Coronary artery (tissue), 2 donors: Measurements from ENCODE around the gene FRMD4B.

Source experiments
- DNase-seq: peaks from one replicate; pipeline ENCODE4 v3.0.0-alpha.2; 2017; ENCODE audit warnings: low spot score
- H3K27ac ChIP-seq, 2 donors: fragments of 200-600 bp; sonication (generic); one replicate each; pipeline ENCODE4 v1.5.1; 2016 to 2019
- H3K4me3 ChIP-seq: fragments of 200-600 bp; sonication (generic); 2 replicates; pipeline ENCODE4 v1.5.1; 2016; ENCODE audit warnings: mild to moderate bottlenecking, moderate library complexity
- CTCF ChIP-seq: fragments of 200-600 bp; sonication (generic); IDR thresholded peaks from one replicate; pipeline ENCODE4 v1.5.1; 2019; ENCODE audit warnings: antibody characterized with exemption

Gene FRMD4B

GRCh38 chr3:69126999-69127398, 258.9 kb downstream of the FRMD4B start:
- Histone ChIP-seq H3K27ac (no peak overlapping the region), H3K4me3 (no peak overlapping the region)
- TF ChIP-seq CTCF, result no peak
- no peak for DNase-seq

- no peak overlapping the region for H3K27ac ChIP-seq
- no peak overlapping the region for H3K4me3 ChIP-seq
- TF ChIP-seq CTCF, result no peak
- DNase-seq, result no peak
Observed at GRCh38 chr3:69126216-69126615, 259.7 kb downstream of the FRMD4B start.

DNA sequence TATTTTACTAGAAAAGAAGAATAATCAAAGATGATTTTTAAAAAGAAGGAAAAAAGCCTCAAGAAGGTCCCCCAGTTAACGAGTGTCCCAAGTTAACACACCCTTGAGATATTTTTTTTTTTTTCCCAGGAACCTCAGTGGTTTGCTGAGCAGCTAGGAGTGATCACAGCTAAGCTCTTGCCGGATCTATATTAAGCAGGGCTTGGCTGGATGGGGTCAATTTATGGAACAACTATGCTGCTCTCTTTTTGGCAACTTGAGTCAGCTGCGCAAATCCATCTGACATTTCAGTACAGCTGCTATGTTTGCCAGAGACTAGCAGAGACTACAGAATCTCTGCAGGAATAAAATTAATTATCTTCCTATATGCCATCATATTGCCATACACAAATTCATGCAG, 263.5 kb downstream of the FRMD4B start, which contains the start of gene LMOD3:
Gene LMOD3, minus strand, starts transcription at position 193 of the 400 bp plus-strand sequence. CDS start 209 bp downstream, outside the sequence.
- TF ChIP-seq CTCF, result no peak
- no peak within 1 kb of the TSS for H3K27ac ChIP-seq
- DNase-seq, result no peak
- peak within 1 kb of the TSS; percentile 22 for H3K4me3 ChIP-seq

DNA sequence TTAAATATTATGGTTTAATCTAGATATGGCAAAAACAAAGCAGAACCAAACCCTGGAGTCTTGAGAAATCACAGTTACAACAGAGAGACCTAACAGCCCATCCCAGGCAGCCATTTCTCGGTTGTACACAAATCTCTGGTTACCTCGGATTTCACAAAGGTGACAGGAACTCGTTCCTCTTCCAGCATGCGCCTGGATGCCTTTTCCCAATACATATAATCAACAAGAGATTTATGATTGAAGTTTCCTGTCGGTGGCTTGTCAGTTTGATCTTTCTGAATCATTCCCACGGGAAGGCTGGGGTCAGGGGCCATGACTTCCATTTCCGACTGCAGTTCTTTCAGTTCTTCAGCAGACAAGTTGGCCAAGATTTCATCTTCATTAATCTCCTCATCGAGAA, 263.9 kb downstream of the FRMD4B start:
- H3K4me3 ChIP-seq, result peak overlapping the region; percentile 22
- no peak overlapping the region for H3K27ac ChIP-seq
- TF ChIP-seq CTCF, result no peak
- DNase-seq, result no peak

GRCh38 chr3:69121513-69121912, 264.4 kb downstream of the FRMD4B start:
- Histone ChIP-seq H3K4me3 (no peak overlapping the region), H3K27ac (no peak overlapping the region)
- no peak for DNase-seq
- TF ChIP-seq CTCF, result no peak

GRCh38 chr3:69120879-69121464, 264.9 kb downstream of the FRMD4B start:
- Histone ChIP-seq H3K4me3 (no peak overlapping the region), H3K27ac (no peak overlapping the region)
- TF ChIP-seq CTCF, result peak; percentile 95
- no peak for DNase-seq
